Stomach (tissue), 4 donors: ENCODE data around the gene UNC79.

ENCODE experiments used
- EP300 ChIP-seq: sonication (generic); formaldehyde crosslinking; IDR thresholded peaks from one replicate; pipeline ENCODE4 v1.6.1; 2017; ENCODE audit warnings: antibody characterized with exemption
- POLR2A ChIP-seq, 4 donors: fragments of 450-650 bp; IDR thresholded peaks; one replicate each; pipeline ENCODE4 v1.6.1; 2016; ENCODE audit warnings: antibody characterized with exemption in 4 of 4, control low read depth in 2 of 4, mild to moderate bottlenecking in 1 of 4, moderate library complexity in 1 of 4
- POLR2AphosphoS5 ChIP-seq, 3 donors: sonication (generic); formaldehyde crosslinking; IDR thresholded peaks; one replicate each; pipeline ENCODE4 v1.6.1; 2016; ENCODE audit warnings: antibody characterized with exemption in 3 of 3
- TF ChIP-seq, protein P1 (sequence below), 7 experiments: fragments of 450-650 bp in 4 of 7; fragments of 200-600 bp in 3 of 7; sonication (generic) in 3 of 7; IDR thresholded peaks; one replicate each; pipeline ENCODE4 v1.5.1; 2016 to 2019; ENCODE audit warnings: antibody characterized with exemption in 7 of 7, control low read depth in 2 of 7, mild to moderate bottlenecking in 1 of 7

DNA sequence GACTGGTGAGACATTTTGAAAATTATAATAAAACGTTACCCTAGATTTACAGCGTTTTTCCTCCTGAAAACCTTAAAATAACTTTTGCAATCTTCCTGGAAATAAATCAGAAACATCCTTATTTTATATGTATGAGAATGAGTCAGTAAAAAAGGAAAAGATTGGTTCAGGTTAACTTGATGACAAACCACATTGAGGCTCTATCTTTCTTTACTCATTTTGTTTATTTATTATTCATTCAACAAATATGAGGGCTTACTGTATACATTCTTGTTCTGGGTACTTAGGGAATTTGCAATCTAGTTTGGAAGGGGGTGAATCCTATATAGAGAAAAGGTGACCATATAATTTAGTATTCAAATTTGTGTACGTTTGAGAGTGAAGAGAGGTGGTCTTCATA lies 156.6 kb downstream of the UNC79 start:
- TF ChIP-seq POLR2AphosphoS5 (IDR thresholded peaks at IDR 0.05) (no peak), POLR2A (IDR thresholded peaks at IDR 0.05) (no peak), EP300 (no peak)
- TF ChIP-seq, protein P1, sequence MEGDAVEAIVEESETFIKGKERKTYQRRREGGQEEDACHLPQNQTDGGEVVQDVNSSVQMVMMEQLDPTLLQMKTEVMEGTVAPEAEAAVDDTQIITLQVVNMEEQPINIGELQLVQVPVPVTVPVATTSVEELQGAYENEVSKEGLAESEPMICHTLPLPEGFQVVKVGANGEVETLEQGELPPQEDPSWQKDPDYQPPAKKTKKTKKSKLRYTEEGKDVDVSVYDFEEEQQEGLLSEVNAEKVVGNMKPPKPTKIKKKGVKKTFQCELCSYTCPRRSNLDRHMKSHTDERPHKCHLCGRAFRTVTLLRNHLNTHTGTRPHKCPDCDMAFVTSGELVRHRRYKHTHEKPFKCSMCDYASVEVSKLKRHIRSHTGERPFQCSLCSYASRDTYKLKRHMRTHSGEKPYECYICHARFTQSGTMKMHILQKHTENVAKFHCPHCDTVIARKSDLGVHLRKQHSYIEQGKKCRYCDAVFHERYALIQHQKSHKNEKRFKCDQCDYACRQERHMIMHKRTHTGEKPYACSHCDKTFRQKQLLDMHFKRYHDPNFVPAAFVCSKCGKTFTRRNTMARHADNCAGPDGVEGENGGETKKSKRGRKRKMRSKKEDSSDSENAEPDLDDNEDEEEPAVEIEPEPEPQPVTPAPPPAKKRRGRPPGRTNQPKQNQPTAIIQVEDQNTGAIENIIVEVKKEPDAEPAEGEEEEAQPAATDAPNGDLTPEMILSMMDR (IDR thresholded peaks at IDR 0.05): no peak
